GM12873 (cell line): ENCODE measurements around the gene KCNB1.

ENCODE experiments used
- TF ChIP-seq, protein P1 (sequence below): IDR thresholded peaks from 2 replicates; pipeline ENCODE4 v1.5.1; 2012; ENCODE audit warnings: low read depth, mild to moderate bottlenecking, moderate library complexity, low read length, control low read depth; ENCODE audit not compliant: insufficient read depth; ENCODE audit errors: missing control alignments

KCNB1 gene

GRCh38 chr20:49519212-49519712 lies 36.8 kb upstream of the KCNB1 start:
- TF ChIP-seq, protein P1, sequence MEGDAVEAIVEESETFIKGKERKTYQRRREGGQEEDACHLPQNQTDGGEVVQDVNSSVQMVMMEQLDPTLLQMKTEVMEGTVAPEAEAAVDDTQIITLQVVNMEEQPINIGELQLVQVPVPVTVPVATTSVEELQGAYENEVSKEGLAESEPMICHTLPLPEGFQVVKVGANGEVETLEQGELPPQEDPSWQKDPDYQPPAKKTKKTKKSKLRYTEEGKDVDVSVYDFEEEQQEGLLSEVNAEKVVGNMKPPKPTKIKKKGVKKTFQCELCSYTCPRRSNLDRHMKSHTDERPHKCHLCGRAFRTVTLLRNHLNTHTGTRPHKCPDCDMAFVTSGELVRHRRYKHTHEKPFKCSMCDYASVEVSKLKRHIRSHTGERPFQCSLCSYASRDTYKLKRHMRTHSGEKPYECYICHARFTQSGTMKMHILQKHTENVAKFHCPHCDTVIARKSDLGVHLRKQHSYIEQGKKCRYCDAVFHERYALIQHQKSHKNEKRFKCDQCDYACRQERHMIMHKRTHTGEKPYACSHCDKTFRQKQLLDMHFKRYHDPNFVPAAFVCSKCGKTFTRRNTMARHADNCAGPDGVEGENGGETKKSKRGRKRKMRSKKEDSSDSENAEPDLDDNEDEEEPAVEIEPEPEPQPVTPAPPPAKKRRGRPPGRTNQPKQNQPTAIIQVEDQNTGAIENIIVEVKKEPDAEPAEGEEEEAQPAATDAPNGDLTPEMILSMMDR: no peak

- TF ChIP-seq, protein P1: no peak
Measured at GRCh38 chr20:49518576-49518975, 36.1 kb upstream of the KCNB1 start.

DNA sequence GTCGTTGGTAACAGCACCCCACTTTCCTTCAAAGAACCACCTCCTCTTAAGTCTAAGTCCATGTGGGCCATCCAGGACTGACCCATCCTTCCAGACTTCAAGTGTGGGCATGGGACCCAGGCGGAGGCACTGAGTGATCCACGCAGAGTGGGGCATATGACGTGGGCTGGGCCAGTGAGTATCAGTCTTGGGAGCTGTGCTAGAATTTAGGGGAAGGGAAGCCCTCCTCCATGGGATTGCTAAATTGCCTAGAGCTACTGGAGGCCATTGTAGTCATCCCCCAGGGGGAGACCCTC lies 35.3 kb upstream of the KCNB1 start:
- TF ChIP-seq, protein P1: no peak

GRCh38 chr20:49516916-49517804 lies 34.7 kb upstream of the KCNB1 start:
- TF ChIP-seq, protein P1: no peak

GRCh38 chr20:49515586-49515985 lies 33.1 kb upstream of the KCNB1 start:
- TF ChIP-seq, protein P1: no peak

DNA sequence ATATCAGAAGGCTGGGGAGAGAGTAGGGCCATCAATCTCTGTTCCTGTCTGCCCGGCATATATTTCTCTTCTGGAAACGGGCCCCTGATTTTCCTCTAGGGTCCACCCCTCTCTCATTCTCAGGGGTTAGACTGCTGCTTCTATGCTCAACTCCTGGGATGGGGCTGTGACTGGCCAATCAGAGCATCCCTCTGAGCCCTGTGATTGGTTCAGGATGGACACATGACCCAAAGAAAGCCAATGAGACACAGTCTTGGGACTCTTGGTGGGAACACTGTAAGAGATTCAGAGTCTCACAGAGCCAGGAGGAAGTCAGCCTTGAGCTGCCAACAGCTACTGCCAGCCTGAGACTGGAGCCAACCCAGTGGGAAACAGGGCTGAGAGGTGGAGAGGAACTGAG lies 31.0 kb upstream of the KCNB1 start:
- TF ChIP-seq, protein P1: no peak

- TF ChIP-seq, protein P1: no peak
Measured at GRCh38 chr20:49513009-49513408, 30.5 kb upstream of the KCNB1 start.
